ENCODE measurements around the gene SGPL1.

SGPL1 gene

DNA sequence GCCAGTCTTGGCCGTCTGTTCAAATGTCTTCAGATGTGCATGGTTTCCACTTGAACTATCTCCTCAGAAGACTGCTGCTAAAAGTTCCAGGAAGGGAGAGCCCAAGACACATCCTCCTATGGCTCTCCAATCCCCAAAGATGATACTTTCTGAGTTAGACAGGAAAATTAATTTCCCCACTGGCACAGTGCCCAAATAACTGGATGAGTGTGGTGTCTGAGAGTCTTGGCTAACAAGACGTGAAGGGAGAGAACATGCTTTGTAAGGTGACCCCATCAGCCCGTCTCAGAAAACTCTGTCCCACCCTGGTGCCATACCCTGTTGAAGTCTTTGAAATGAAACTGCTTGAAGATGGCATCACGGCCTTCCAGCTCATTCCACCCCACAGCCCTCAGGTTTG is 69.7 kb downstream of the SGPL1 start:
- DNase-seq (ENCODE audit: low spot score), result no peak

DNA sequence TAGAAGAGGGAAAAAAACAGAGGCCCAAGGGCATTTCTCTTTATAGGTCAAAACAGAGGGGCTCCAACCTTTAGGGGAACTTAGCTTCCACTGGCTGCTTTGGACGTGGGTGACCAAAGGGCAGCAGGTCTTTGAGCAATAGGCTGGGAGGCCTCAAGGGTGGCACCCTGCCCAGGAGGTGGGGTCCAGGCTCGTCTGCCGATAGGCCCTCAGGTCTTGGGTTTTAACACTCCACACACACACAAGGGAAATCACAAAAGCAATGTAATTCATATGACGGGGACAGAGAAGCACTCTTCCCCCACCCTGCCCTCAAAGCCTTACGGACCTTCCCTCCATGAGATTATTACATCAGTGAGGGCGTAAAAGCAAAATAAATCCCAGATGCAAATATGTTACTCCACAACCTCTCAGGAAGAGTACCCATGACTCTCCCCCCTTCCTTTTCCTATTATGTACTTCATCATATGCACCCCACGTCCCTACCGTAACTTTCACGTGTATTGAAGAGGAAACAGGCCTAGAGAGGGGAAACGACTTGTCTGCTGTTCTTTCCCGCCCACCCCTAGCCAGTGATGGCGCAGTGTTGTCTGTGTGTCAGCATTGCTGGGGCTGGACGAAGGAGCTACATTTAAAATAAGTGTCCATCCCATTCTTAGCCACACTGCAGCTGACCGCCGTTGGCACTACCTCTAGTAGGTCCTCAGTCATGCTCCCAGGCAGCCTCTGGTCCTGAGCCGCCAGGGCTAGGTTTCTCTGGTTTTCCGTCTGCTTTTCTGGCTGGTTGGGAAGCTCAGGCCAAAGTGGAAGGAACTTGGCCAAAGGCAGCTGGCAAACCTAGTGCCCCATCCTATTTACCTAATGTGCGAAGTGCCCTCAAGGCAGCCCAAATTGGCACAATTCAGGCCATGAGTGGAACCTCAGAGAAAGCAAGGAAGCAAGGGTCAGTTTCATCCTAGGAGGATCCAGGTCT is 70.5 kb downstream of the SGPL1 start:
- no peak for DNase-seq (ENCODE audit: low spot score)

DNA sequence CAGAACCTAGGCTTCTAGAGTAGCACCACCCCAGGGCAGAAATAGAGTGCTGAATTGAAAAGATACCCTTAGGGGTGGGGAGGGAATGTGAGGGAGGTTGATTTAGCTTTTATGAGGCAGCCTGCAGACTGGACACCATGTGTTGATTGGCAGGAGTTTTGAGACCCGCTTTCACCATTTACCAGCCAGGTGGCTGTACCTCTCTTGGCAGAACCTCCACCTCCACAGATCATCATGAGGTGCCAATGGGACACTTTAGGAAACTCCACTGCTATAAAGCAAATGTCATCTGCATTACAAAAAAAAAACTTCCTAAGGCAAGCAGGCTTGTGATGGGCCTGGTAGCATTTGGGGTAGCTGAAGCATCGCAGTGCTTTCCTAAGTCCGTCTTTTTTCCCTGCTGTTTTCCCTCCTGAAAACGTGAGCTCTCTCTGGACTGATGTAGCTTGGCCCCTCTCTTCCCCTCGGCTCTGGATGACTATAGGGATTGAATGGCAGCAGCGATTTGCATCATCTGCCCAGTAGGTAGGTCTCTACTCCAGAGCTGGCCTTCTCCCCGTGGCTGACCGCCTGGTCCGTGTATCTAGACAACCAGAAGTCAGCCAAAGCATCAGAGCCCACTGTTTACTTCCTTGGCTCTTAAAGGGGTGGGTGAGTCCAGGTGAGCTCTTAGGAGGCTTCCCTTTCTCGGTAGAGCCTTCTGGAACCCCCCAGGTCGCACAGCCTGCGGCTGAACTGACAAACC is 71.3 kb downstream of the SGPL1 start:
- no peak for DNase-seq (ENCODE audit: low spot score)

DNA sequence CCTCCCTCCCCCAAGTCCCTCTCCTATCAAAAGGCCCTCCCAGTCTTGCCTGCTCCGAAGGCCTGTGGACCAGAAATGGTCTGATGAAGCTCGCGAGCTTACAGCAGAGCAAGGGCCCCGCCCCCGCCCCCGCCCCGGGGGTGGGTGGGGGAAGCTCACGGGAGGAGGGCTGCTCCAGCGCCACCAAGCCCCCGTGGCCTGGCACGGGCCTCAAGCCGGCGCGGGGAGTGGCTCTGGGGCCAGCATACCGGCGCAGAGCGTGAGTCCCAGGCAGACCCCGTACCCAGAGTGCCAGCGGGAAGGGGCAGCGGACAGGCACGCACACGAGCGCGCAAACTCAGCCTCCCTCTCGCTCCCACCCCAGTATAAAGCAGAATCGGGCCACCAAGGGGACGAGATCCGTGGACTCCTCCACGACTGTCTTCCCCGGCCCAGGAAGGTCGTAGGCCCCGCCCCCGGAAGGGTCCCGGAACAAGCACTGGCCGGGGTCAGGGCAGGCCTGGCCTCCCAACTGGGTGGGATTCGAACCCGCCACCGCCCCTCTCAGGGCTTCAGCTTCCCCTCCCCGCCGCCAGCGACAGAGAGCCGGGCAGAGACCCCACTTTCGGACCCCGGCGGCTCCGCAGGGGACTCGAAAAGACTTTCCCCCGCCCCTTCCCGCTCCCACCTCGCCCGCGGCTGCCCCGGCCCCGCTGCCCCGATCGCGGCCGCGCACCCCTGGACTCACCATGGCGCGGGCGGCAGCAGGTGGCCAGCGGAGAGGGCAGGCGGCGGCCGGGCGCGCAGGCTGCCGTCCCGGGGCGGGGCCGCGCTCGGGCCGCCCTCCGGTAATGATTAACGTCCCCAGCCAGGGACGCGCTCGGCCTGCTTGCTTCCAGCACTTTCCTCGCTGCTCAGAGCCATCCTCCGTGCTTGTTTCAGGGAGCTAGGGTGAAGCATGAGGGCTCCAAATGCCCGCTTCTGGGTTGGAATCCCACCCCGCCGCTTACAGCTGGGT is 72.4 kb downstream of the SGPL1 start, which contains the start of gene PCBD1:
Gene PCBD1, minus strand, starts transcription at position 762 of the 997 bp plus-strand sequence. Its CDS starts 32 bp downstream, at position 730.
- peak; percentile 87 for DNase-seq (ENCODE audit: low spot score)

DNA sequence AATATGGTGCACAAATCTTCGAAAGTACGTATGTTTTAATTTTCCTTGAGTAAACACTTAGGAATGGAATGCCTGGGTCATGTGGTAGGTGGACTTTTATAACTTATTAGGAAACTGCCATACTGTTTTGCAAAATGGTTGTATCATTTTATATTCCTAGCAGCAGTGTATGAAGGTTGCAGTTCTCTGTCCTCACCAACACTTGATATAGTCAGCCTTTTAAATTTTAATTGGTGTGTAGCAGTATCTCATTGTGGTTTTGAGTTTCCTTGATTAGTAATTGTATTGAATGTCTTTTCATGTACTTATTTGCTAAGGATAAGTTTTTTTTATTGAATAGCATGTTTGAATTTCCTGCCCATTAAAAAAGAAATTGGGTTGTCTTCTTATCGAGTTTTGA is 73.5 kb downstream of the SGPL1 start:
- DNase-seq (ENCODE audit: low spot score), result no peak

DNA sequence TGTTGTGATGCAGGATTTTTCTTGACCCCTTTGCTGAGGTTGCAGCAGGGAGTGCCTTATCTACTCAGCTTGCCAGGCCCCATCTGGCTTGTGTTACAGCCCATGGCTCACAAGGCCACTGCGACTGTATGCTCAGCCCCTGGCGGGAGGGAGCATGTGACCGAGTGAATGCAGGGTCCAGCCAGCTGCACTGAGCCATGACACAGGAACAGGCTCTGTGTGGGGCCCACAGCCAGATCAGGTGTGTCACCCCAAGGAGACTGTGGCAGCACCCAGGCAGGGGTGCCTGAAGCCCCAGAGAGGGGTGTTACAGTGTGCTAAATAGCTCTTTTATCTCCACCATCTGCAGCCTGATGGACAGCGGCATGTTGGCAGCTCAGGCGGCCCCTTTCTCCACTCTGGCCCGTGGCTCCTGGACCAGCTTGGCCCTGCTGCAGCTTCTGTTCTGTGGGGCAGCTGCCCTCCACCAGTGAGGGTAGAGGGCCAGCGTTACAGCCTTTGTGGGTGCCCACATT is 75.2 kb downstream of the SGPL1 start:
- no peak for DNase-seq (ENCODE audit: low spot score)

DNA sequence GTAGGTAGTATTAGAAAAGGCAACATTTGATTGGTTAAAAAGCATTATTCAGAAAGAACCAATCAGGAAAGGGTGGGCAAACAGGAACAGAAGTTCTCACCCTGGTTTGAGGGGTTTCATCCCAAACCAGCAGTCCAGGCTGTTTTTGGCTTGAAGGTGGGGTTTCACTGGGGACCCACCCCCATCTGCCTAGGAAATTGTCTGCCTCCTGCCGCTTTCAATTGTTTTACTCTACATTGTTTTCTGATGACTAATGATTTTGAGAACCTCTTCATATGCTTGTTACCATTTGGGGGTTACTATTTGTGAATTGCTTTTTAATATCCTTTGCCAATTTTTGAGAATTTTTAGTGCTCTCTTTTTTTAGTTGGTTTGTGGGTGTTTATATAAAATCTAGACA is 75.9 kb downstream of the SGPL1 start:
- no peak for DNase-seq (ENCODE audit: low spot score)

DNA sequence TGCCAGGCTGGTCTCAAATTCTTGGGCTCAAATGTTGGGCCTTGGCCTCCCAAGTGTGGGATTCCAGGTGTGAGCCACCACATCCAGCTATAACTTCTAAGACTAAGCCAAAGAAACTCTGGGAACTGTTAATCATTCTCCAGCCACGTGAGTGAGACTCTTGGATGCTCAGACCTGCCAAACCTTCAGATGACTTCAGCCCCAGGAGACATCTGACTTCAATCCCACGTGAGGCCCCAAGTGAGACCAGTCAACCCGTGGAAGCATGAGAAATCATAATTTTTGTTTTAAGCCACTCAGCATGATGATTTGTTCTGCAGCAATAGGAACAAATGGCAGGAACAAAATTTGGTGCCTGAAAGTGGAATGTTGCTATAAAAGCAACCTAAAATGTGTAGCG is 76.9 kb downstream of the SGPL1 start:
- DNase-seq (ENCODE audit: low spot score), result no peak

DNA sequence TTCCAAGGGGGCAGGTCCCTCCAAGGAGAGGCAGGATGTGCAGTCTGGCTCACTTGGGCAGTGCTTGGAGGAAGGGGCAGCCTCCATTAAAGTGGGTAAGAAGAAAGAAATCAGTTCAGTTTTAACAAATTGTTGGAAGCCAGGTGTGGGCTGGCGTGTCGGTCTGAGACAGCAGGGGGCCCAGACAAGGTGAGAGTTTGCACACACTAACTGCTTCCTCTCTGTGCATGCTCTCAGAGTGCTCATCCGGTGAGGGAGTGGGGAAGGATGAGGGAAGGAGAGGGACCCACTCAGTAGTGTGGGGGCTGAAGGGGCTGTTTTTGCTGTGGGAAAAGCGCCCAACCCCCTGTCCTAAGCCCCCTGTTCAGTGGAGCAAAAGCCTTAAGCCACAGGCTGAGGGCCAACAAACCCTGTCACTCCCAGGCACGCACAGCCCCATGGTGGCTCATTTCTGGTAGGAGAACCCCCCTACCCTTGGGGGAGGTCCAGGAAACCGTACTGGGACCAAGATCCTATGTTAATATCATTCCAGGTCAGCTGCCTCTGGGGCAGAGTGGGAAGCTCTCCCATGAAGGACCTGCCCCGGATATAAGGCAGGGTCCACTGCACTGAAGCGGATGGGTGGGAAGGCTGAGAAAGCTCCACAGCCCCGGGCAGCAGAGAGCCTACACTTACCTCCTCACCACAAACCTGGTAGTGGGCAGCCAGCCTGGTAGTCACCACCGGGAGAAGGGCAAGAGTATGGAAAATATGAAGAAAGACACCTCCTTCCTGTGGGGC is 77.7 kb downstream of the SGPL1 start:
- DNase-seq (ENCODE audit: low spot score), result peak; percentile 8

DNA sequence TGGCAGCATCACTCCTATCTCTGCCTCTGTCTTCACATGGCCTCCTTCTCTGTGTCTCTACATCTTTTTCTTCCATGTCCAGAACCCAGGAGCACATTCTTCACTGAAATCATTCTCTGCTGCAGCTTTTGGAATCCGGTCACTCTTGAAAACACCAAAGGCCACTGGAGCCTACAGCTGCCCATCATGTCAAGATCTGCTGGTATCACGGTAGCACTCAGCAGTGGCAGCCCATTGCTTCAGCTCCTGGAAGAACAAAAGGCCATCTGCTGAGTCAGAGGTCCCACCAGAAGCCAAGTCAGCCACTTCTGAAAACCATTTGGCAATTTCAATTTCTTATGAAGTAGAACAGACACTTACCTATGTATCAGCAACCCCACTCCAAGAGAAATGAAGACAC is 78.7 kb downstream of the SGPL1 start:
- DNase-seq (ENCODE audit: low spot score), result no peak

DNA sequence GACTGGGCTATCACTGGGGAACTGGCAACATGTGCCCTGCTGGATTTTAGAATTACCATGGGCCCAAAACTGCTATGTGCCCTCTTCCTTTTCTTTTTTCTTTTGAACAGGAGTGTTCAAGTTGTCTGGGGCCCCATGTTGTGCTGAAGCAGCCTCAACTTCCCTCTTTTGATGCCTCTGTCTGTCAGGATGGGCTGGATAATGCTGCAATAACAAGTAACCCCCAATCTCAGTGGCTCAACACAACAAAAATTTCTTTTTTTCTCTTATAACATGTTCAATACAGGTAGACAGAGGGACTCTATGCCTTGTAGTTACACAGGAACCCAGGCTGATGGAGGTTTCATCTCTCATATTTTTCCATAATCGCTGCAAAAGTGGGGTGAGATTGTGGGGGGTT is 80.8 kb downstream of the SGPL1 start:
- no peak for DNase-seq (ENCODE audit: low spot score)

DNA sequence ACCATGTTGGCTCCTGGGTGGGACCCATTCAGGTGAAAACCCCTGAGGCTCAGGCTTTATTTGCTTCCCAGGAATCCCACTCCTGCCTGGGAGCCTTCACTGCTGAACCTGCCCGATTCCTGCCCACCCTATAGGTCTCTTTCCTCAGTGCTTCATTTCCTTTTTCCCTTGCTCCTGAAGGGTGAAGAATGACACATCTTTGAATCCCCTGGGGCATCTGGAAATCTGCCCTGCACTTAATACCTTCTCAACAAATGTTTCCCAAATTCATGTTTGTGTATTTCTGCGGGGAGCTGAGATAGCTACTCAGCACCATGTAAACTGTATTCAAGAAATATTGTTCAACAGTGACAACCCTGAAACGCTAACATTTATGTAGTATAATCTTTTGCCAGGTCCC is 82.9 kb downstream of the SGPL1 start:
- no peak for DNase-seq (ENCODE audit: low spot score)

DNA sequence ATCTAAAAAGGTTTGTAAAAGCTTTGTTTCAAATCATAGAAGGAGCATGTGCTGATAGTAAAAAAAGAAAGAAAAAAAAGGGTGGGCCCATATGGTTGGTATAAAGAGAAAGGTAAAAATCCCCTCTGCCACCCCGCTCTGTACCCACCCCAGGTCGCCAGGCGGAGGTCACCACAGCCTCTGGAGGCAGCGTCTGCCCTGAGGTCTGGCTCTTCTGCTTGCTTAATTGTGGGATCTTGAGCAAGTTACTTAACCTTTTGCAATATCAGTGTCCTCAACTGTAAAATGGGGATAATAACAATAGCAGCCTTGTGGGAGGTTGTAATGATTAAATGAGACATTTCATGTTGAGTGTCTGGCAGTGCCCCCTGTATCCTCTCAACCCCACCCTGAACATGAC is 83.3 kb downstream of the SGPL1 start:
- no peak for DNase-seq (ENCODE audit: low spot score)

DNA sequence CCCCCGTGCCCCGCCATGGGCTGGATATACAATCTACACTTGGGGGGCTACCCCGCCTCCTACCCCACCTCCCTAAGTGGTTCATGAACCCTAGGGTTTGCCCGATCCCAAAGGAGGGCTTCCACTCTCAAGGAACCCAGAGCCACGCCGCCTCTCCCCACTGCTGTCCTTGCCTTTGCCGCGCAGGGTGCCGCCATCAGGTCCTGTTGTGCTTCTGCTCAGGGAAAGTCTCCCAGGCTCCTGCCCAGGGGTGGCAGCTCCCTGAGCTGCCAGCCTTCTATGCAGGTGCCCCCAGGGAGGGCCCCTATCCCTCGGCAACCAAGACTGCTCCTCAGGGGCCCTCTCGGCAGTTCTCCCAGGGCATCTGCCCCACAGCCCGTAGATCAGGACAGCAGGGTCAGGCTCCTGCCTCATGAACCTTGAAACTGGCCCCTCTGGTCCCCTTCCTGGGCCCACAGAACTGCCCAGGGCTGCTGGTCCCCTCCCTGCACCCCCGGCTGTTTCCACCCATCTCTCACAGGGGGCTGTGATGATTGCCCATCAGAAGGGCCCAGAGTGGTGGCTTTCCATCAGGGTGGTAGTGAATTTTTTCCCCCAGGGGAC is 85.6 kb downstream of the SGPL1 start:
- no peak for DNase-seq (ENCODE audit: low spot score)

DNA sequence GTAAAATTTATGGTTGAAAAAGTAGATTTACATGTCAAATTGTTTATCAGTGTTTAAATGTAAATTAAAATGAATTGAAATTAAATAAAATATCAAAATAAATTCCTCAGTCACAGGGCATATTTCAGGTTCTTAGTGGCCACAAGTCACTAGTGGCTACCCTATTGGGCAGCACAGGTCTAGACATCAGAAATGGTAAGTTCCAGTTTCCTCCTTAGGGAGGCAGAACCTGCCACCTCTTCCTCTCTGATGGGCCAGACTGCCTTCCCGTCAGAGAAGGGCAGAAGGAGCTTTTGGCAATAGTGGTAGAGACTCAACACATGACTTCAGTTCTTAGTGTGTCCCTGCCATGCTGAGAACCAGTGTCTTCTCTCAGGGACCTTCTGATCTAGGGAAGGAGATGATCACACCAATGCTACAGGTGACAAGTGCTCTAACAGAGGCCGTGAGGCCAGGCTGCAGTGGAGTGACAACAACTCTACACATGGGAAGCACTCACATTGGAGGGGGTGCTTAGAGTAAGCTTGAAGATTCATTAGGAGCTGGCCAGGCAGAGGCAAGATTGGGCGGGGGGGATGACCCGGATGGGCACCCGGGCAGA is 87.0 kb downstream of the SGPL1 start:
- peak; percentile 16 for DNase-seq (ENCODE audit: low spot score)

DNA sequence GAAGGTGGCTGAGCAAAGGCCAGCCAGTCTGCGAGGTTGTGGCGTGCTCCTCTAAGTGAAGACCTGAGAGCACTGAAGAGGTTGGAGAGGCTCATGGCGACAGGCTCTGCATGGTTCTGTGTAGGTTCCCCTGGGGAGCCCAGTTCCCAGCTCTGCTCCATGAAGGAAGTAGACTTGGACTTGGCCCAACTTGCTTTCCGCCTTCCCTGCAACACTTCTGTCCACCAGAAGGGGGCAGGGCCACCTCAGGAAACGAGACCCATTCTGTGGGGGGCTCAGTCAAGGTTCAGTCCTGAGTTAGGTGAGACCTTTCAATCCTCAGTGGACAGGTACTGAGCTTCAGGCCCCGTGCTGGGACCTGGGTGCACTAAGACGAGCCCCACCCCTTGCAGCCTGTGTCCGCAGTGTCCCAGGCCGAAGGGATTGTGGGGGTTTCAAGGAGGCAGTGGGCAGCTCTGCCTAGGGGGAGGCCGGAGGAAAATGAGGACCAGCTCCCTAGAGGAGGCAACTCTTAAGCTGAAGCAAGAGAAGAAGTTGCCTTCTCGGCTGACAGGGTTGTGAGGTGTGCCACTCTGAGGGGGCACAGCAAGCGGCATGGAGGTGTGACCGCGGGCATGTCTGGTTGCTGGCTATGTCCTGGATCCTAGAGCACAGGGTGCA is 87.6 kb downstream of the SGPL1 start:
- peak; percentile 87 for DNase-seq (ENCODE audit: low spot score)

DNA sequence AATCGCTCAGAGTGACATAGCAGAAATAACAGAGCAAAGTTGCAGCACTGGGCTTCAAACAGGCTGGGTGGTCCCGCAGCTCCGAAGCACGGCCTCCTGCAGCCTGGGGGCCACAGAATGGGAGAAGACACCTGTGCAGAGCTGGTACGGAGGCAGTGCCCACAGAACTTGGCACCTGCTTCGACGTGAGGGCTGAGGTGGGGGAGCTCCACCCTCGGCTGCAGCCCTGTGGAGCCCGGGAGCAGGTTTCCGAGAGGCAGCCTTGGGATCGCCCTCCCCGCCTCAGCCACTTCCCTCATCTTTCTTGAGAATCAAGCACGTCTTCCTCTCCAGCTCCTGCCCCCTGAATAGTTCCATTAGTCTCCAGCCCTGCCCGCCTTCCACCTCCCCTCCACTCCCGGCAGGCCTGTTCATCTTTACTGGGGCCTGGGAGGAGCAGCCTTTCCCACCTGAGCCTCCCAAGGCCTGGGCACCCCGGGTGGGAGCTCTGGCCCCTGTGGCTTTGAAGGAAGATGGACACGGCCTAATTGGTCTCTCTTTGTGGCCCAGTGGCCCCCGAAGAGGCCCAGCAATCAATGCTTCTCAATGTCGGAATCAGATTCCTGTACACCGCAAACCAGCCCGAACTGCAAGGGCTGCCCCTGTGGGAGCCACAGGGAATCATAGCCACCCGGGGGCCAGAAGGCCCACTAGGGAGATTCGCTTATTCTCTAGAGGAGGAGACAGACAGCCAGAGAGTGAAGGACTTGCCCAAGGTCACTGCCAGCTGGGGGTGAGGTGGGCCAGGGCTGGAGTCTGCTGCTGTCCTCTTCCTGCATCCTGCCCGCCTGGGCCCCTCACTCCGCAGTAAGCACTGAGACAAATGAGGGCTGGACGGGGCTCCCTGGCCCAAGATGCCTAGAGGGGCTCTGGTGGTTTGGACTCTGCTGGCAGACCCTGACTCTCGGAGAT is 89.6 kb downstream of the SGPL1 start:
- DNase-seq (ENCODE audit: low spot score), result peak; percentile 15

Measured in iPS-NIHi11 (cell line).